Osteocyte (in vitro differentiated cells): ENCODE data around the gene NXF1. TPM values are rescaled to one million over a fixed set of nuclear protein-coding genes. Genes with fewer than 3 reads are reported as not detected.

Experiments
- DNase-seq: peaks from one replicate; pipeline ENCODE4 v3.0.0; 2021; ENCODE audit warnings: mixed read lengths; ENCODE audit not compliant: unreplicated experiment; ENCODE audit errors: extremely low spot score
- H3K27ac Mint-ChIP-seq: one replicate; pipeline ENCODE4 v1.8.0; 2021; ENCODE audit warnings: mild to moderate bottlenecking, mixed read lengths; ENCODE audit not compliant: unreplicated experiment
- H3K27me3 Mint-ChIP-seq: one replicate; pipeline ENCODE4 v1.8.0; 2021; ENCODE audit warnings: mixed read lengths; ENCODE audit not compliant: unreplicated experiment
- H3K36me3 Mint-ChIP-seq: one replicate; pipeline ENCODE4 v1.8.0; 2021; ENCODE audit warnings: mixed read lengths; ENCODE audit not compliant: unreplicated experiment
- H3K4me1 Mint-ChIP-seq: one replicate; pipeline ENCODE4 v1.8.0; 2021; ENCODE audit warnings: mixed read lengths; ENCODE audit not compliant: unreplicated experiment
- H3K4me3 Mint-ChIP-seq: one replicate; pipeline ENCODE4 v1.8.0; 2021; ENCODE audit warnings: mild to moderate bottlenecking, moderate library complexity, mixed read lengths; ENCODE audit not compliant: unreplicated experiment
- H3K9me3 Mint-ChIP-seq: one replicate; pipeline ENCODE4 v1.8.0; 2021; ENCODE audit warnings: mixed read lengths; ENCODE audit not compliant: unreplicated experiment
- total RNA-seq: library from RNA; stranded (reverse); gene quantifications from 2 replicates; pipeline ENCODE4 v1.2.1, GENCODE V29; 2021
- TF ChIP-seq, protein P1 (sequence below): fragments of 200-600 bp; sonication (generic); IDR thresholded peaks from 2 replicates; pipeline ENCODE4 v1.5.0; 2021; ENCODE audit warnings: antibody characterized with exemption, mild to moderate bottlenecking, moderate library complexity

The NXF1 gene
- total RNA-seq, 1 donor from 2014 or later, result 97.5 TPM

DNA sequence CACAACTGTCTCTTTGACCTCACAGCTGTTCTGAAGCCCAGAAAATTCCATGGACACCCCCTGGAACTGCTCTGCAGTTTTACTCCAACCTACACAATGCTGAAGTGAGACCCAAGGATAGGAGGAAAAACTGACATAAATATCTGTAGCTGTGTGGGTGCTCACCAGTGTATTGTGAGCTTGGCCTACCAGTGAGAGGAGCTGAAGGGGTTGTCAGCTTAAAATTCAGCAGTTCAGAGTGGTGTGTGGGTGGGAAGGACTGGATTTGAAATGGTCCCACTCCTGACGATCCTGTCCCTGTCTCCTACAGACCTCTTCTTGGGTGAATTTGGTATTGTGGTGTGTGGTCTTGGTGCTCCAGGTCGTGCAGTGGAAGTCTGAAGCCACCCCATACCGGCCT lies 15.7 kb downstream of the NXF1 start:
- no peaks in the 10 kb centered on the region for H3K9me3 Mint-ChIP-seq
- TF ChIP-seq, protein P1, sequence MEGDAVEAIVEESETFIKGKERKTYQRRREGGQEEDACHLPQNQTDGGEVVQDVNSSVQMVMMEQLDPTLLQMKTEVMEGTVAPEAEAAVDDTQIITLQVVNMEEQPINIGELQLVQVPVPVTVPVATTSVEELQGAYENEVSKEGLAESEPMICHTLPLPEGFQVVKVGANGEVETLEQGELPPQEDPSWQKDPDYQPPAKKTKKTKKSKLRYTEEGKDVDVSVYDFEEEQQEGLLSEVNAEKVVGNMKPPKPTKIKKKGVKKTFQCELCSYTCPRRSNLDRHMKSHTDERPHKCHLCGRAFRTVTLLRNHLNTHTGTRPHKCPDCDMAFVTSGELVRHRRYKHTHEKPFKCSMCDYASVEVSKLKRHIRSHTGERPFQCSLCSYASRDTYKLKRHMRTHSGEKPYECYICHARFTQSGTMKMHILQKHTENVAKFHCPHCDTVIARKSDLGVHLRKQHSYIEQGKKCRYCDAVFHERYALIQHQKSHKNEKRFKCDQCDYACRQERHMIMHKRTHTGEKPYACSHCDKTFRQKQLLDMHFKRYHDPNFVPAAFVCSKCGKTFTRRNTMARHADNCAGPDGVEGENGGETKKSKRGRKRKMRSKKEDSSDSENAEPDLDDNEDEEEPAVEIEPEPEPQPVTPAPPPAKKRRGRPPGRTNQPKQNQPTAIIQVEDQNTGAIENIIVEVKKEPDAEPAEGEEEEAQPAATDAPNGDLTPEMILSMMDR, result no peak
- peak overlapping the region; percentile 34 for H3K27ac Mint-ChIP-seq
- no peaks in the 10 kb centered on the region for H3K27me3 Mint-ChIP-seq
- peaks cover 13% of the 10 kb centered on the region for H3K36me3 Mint-ChIP-seq
- no peak for DNase-seq
- H3K4me3 Mint-ChIP-seq, result peak overlapping the region; percentile 90
- H3K4me1 Mint-ChIP-seq, result peaks cover 51% of the 10 kb centered on the region

DNA sequence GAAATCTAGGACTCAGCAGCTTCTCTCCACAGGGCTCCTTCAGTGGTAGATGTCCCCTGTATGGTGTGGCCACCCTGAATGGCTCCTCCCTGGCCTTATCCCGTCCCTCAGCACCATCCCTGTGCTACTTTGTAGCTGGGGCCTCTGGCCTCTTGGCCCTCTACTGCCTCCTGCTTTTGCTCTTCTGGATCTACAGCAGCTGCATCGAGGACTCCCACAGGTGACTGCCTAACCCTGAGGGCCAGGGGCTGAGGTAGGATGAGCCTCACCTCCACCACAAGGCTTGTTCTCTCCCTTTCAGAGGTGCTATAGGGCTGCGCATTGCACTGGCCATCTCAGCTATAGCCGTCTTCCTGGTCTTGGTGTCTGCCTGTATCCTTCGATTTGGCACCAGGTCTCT lies 16.2 kb downstream of the NXF1 start:
- Mint-ChIP-seq H3K4me3 (peak overlapping the region; percentile 90), H3K9me3 (no peaks in the 10 kb centered on the region), H3K27ac (peak overlapping the region; percentile 41), H3K36me3 (peaks cover 8% of the 10 kb centered on the region), H3K4me1 (peaks cover 51% of the 10 kb centered on the region), H3K27me3 (no peaks in the 10 kb centered on the region)
- TF ChIP-seq, protein P1, result no peak
- no peak for DNase-seq

- Mint-ChIP-seq H3K36me3 (peaks cover 12% of the 10 kb centered on the region), H3K4me1 (peaks cover 45% of the 10 kb centered on the region), H3K9me3 (no peaks in the 10 kb centered on the region), H3K27me3 (no peaks in the 10 kb centered on the region), H3K27ac (peak within 1 kb of the TSS; percentile 90), H3K4me3 (peak within 1 kb of the TSS; percentile 90)
- DNase-seq, result peak; percentile 98
- TF ChIP-seq, protein P1, result peak; percentile 44
These were observed 18.1 kb downstream of the NXF1 start, which contains the start of gene TMEM179B for GRCh38 chr11:62787005-62787759. Gene TMEM179B (plus strand): TSS chr11:62787402. CDS start chr11:62787432, 30 bp downstream.

GRCh38 chr11:62786318-62787004 lies 18.8 kb downstream of the NXF1 start:
- TF ChIP-seq, protein P1, result peak; percentile 92
- no peaks in the 10 kb centered on the region for H3K9me3 Mint-ChIP-seq
- peak overlapping the region; percentile 82 for H3K27ac Mint-ChIP-seq
- peak; percentile 95 for DNase-seq
- H3K4me1 Mint-ChIP-seq, result peaks cover 42% of the 10 kb centered on the region
- peak overlapping the region; percentile 78 for H3K4me3 Mint-ChIP-seq
- H3K27me3 Mint-ChIP-seq, result no peaks in the 10 kb centered on the region
- H3K36me3 Mint-ChIP-seq, result peaks cover 8% of the 10 kb centered on the region

GRCh38 chr11:62782753-62783152 lies 22.5 kb downstream of the NXF1 start:
- Mint-ChIP-seq H3K27me3 (no peaks in the 10 kb centered on the region), H3K27ac (no peak overlapping the region), H3K4me3 (no peak overlapping the region), H3K9me3 (no peaks in the 10 kb centered on the region), H3K36me3 (peaks cover 19% of the 10 kb centered on the region), H3K4me1 (peaks cover 11% of the 10 kb centered on the region)
- TF ChIP-seq, protein P1, result no peak
- no peak for DNase-seq
